ENCODE data around the gene KATNIP.
A peak's percentile ranks its signal among the peaks of the same experiment; 100 is the strongest.

Gene KATNIP

DNA sequence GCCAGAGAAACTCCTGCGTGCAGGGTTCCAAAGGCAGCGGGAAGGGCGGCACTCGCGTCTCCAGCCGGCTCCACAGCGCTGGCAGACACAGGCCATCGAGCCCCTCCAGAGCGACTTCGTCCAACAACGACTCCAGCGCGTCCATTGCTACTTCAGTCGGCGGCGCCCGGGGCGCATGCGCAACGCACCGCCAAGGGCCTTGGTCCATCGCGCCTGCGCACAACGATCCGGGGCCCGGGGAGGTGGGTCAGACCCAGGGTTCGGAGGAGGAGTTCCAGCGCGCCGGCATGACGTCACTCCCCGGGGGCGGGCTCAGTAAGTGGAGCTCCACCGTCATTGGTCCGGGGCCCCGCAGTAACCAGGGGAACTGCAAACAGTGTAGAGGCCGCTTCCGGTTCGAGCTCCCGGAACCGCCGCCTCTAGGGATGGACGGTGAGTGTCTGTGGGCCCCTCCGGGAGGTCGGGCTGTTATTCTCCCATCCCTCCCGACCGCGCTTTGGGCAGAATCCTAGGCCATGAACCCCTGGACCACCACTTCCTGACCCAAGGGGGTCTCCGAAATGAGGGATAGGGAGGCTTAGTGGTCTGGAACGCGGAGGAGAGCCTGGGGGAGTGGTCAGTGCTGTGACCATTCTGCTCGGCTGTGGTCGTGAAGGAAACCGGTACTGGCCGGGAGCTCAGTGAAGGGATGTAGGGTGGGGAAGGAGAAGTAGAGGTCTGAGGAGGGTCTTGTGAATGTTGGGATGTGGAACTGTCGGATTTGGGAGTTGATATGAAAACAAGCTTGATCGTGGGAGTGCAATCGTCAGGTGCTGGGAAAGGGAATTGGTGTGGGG lies at the start of gene KATNIP, which contains the start of gene GTF3C1:
Gene KATNIP, plus strand, starts transcription at position 399 of the 836 bp plus-strand sequence. Its CDS starts 27 bp downstream, at position 426.
Gene GTF3C1, minus strand, starts transcription at position 168 of the 836 bp plus-strand sequence. Its CDS starts 23 bp downstream, at position 145.
- Histone ChIP-seq H3K4me3 (ENCODE audit: low read length) (peak within 1 kb of the TSS; percentile 100), H3K27me3 (ENCODE audit: control insufficient read depth, insufficient read depth, low read length) (no peaks in the 10 kb centered on the region), H3K9me3 (ENCODE audit: control insufficient read depth, low read length) (no peaks in the 10 kb centered on the region), H3K4me1 (ENCODE audit: control insufficient read depth, insufficient read depth, low read length) (peaks cover 30% of the 10 kb centered on the region), H3K9ac (ENCODE audit: low read length) (peak within 1 kb of the TSS; percentile 98), H3K36me3 (ENCODE audit: control insufficient read depth, insufficient read depth, low read length) (no peaks in the 10 kb centered on the region)

DNA sequence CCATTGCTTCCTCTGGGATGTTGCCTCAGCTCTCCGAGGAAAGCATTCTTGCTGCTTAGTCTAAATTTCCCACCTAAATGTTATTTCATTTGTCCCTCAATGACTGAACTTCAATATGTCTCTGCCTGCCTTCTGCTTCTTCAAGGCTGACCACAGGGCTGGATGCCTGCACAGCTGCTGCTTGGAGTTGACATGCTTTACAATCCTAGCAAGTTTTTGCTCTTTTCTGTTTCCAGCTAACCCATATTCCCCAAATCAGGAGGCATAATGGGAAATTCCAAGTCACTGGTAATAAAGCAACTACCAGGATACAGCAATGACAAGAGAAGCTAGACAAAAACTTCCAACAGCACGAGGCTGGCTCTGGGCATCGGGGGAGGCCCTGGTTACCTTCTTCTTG lies 49.1 kb upstream of the KATNIP start:
- Histone ChIP-seq H3K27me3 (ENCODE audit: control insufficient read depth, insufficient read depth, low read length) (no peaks in the 10 kb centered on the region), H3K9ac (ENCODE audit: low read length) (no peak overlapping the region), H3K4me1 (ENCODE audit: control insufficient read depth, insufficient read depth, low read length) (no peaks in the 10 kb centered on the region), H3K9me3 (ENCODE audit: control insufficient read depth, low read length) (no peaks in the 10 kb centered on the region), H3K36me3 (ENCODE audit: control insufficient read depth, insufficient read depth, low read length) (peaks cover 22% of the 10 kb centered on the region), H3K4me3 (ENCODE audit: low read length) (no peak overlapping the region)

GRCh38 chr16:27503662-27504061 lies 46.3 kb upstream of the KATNIP start:
- Histone ChIP-seq H3K9me3 (ENCODE audit: control insufficient read depth, low read length) (no peaks in the 10 kb centered on the region), H3K36me3 (ENCODE audit: control insufficient read depth, insufficient read depth, low read length) (peaks cover 31% of the 10 kb centered on the region), H3K4me3 (ENCODE audit: low read length) (no peak overlapping the region), H3K4me1 (ENCODE audit: control insufficient read depth, insufficient read depth, low read length) (no peaks in the 10 kb centered on the region), H3K27me3 (ENCODE audit: control insufficient read depth, insufficient read depth, low read length) (no peaks in the 10 kb centered on the region), H3K9ac (ENCODE audit: low read length) (no peak overlapping the region)

- H3K36me3 ChIP-seq (ENCODE audit: control insufficient read depth, insufficient read depth, low read length) = peaks cover 31% of the 10 kb centered on the region
Observed at GRCh38 chr16:27505297-27506236, 44.4 kb upstream of the KATNIP start.

DNA sequence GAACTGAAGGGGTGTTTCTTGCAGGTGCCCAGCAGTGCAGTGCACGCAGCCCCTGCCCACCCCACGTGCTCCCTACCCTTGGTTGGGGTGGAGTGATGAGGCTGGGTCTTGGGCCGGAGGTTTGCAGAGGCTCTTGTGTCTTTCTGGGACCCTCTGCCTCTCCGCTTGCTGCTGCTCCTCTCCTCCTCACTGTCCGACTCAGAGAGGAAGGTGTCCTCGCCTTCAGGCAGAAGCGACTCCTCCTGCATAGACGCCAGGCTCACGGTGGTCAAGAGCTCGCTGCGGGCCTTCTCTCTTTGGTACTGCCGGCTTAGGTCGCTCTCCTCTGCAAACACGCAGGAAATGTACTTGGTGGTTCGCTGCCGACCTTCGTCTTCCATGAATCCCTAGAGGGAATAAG lies 43.2 kb upstream of the KATNIP start:
- H3K9ac ChIP-seq (ENCODE audit: low read length) = no peak overlapping the region
- H3K36me3 ChIP-seq (ENCODE audit: control insufficient read depth, insufficient read depth, low read length) = peaks cover 25% of the 10 kb centered on the region
- no peaks in the 10 kb centered on the region for H3K9me3 ChIP-seq (ENCODE audit: control insufficient read depth, low read length)
- H3K4me3 ChIP-seq (ENCODE audit: low read length) = no peak overlapping the region
- no peaks in the 10 kb centered on the region for H3K27me3 ChIP-seq (ENCODE audit: control insufficient read depth, insufficient read depth, low read length)
- no peaks in the 10 kb centered on the region for H3K4me1 ChIP-seq (ENCODE audit: control insufficient read depth, insufficient read depth, low read length)

More at GRCh38 chr16:27505297-27506236, 44.4 kb upstream of the KATNIP start:
- Histone ChIP-seq H3K27me3 (ENCODE audit: control insufficient read depth, insufficient read depth, low read length) (no peaks in the 10 kb centered on the region), H3K9me3 (ENCODE audit: control insufficient read depth, low read length) (no peaks in the 10 kb centered on the region), H3K4me3 (ENCODE audit: low read length) (no peak overlapping the region), H3K4me1 (ENCODE audit: control insufficient read depth, insufficient read depth, low read length) (no peaks in the 10 kb centered on the region), H3K9ac (ENCODE audit: low read length) (no peak overlapping the region)

DNA sequence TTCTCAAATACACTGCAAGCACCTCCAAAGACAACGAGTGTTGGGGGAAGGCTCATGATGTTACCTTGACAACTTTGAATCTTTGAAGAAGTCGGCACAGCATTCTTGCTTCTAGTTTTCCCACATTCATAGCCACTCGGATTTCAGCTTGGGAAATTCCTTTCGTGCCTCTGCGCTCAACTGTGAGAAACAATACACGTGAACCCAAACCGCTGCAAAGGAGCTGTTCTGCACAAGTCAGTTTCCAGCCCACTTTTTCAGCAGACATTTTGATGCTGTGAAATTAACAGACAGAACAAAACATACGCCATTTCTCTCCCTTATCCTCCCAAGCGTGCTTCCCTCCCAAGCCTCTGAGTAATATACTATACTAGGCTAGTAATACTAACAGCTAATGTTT lies 41.5 kb upstream of the KATNIP start:
- Histone ChIP-seq H3K4me3 (ENCODE audit: low read length) (no peak overlapping the region), H3K27me3 (ENCODE audit: control insufficient read depth, insufficient read depth, low read length) (no peaks in the 10 kb centered on the region)

DNA sequence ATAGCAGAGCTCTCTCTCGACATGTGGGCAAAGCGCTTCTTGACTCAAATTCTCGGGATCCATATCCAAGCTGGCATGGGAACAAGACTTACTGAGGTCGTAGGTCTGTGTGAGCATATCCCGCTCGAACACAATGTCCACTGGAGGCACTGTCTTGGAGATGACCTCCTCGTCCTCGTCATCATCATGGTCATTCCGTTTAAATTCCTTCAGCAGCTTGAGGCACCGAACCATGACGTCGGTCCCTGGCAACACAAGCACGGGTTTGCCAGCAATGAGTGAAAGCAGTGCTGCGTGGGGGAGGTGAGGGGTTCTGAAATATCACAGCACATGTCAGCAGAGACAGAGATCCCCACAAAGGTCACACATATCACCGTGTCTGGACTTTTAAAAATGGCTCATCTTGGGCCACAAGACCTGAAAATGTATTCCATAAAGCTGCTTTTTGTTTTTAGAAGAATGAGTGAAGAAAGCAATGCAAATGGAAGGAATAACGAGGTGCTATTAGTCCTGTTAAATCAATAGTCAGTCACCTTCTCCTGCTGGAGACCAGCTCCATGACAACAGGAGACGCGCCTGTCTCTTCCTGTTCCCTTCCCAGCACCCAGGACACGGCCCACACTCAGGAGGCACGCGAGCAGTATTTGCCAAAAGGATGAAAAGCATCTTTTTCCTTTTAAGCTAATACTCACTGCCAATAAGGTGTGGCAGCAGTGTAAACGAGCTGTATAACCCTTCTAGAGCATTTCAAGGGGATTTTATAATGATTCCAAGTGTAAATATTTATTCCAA lies 38.1 kb upstream of the KATNIP start:
- Histone ChIP-seq H3K4me3 (ENCODE audit: low read length) (no peak overlapping the region), H3K27me3 (ENCODE audit: control insufficient read depth, insufficient read depth, low read length) (no peaks in the 10 kb centered on the region), H3K9ac (ENCODE audit: low read length) (no peak overlapping the region), H3K36me3 (ENCODE audit: control insufficient read depth, insufficient read depth, low read length) (peaks cover 5% of the 10 kb centered on the region), H3K4me1 (ENCODE audit: control insufficient read depth, insufficient read depth, low read length) (no peaks in the 10 kb centered on the region), H3K9me3 (ENCODE audit: control insufficient read depth, low read length) (no peaks in the 10 kb centered on the region)

More for the DNA sequence above, 41.5 kb upstream of the KATNIP start:
- Histone ChIP-seq H3K9ac (ENCODE audit: low read length) (no peak overlapping the region), H3K36me3 (ENCODE audit: control insufficient read depth, insufficient read depth, low read length) (peaks cover 17% of the 10 kb centered on the region), H3K4me1 (ENCODE audit: control insufficient read depth, insufficient read depth, low read length) (no peaks in the 10 kb centered on the region), H3K9me3 (ENCODE audit: control insufficient read depth, low read length) (no peaks in the 10 kb centered on the region)

GRCh38 chr16:27514806-27515205 lies 35.1 kb upstream of the KATNIP start:
- no peak overlapping the region for H3K9ac ChIP-seq (ENCODE audit: low read length)
- no peaks in the 10 kb centered on the region for H3K27me3 ChIP-seq (ENCODE audit: control insufficient read depth, insufficient read depth, low read length)
- peaks cover 17% of the 10 kb centered on the region for H3K36me3 ChIP-seq (ENCODE audit: control insufficient read depth, insufficient read depth, low read length)
- H3K4me1 ChIP-seq (ENCODE audit: control insufficient read depth, insufficient read depth, low read length) = no peaks in the 10 kb centered on the region
- no peak overlapping the region for H3K4me3 ChIP-seq (ENCODE audit: low read length)
- H3K9me3 ChIP-seq (ENCODE audit: control insufficient read depth, low read length) = no peaks in the 10 kb centered on the region

GRCh38 chr16:27515874-27516353 lies 34.0 kb upstream of the KATNIP start:
- Histone ChIP-seq H3K27me3 (ENCODE audit: control insufficient read depth, insufficient read depth, low read length) (no peaks in the 10 kb centered on the region), H3K36me3 (ENCODE audit: control insufficient read depth, insufficient read depth, low read length) (peaks cover 17% of the 10 kb centered on the region), H3K9me3 (ENCODE audit: control insufficient read depth, low read length) (no peaks in the 10 kb centered on the region), H3K4me3 (ENCODE audit: low read length) (no peak overlapping the region), H3K9ac (ENCODE audit: low read length) (no peak overlapping the region), H3K4me1 (ENCODE audit: control insufficient read depth, insufficient read depth, low read length) (no peaks in the 10 kb centered on the region)

- no peak overlapping the region for H3K4me3 ChIP-seq (ENCODE audit: low read length)
- no peaks in the 10 kb centered on the region for H3K4me1 ChIP-seq (ENCODE audit: control insufficient read depth, insufficient read depth, low read length)
- no peaks in the 10 kb centered on the region for H3K27me3 ChIP-seq (ENCODE audit: control insufficient read depth, insufficient read depth, low read length)
- H3K9me3 ChIP-seq (ENCODE audit: control insufficient read depth, low read length) = no peaks in the 10 kb centered on the region
- H3K9ac ChIP-seq (ENCODE audit: low read length) = no peak overlapping the region
- peaks cover 17% of the 10 kb centered on the region for H3K36me3 ChIP-seq (ENCODE audit: control insufficient read depth, insufficient read depth, low read length)
Observed at GRCh38 chr16:27516365-27516764, 33.6 kb upstream of the KATNIP start.

DNA sequence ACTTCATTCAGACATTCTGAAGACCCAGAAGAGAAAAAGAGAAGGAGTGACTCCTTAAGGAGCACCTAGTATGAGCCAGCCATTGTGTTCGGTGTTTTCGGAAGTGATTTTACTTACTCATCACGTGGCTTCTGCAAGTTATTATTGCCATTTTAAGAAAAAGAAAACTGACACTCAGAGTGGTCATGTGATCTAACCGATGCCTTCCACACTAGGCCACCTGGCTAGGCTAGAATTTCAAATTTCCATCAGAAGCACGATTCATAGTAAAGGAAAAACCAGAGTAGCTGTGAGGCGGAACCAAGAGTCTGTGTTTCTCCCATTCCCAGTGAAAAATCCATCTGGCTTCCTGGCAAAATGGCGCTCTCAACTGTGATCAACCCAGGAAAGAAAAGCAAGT lies 32.3 kb upstream of the KATNIP start:
- Histone ChIP-seq H3K36me3 (ENCODE audit: control insufficient read depth, insufficient read depth, low read length) (peaks cover 17% of the 10 kb centered on the region), H3K9ac (ENCODE audit: low read length) (no peak overlapping the region), H3K4me3 (ENCODE audit: low read length) (no peak overlapping the region), H3K27me3 (ENCODE audit: control insufficient read depth, insufficient read depth, low read length) (no peaks in the 10 kb centered on the region), H3K4me1 (ENCODE audit: control insufficient read depth, insufficient read depth, low read length) (no peaks in the 10 kb centered on the region), H3K9me3 (ENCODE audit: control insufficient read depth, low read length) (no peaks in the 10 kb centered on the region)

Data from mucosa of stomach (tissue), 1 donor.